ENCODE data around the gene EMP2. TPM values are rescaled to one million over a fixed set of nuclear protein-coding genes. Genes with fewer than 3 reads are reported as not detected.

EMP2 gene
- total RNA-seq, 4 donors from 2014 or later = 7.9 to 13.5 (median 11.7) TPM

DNA sequence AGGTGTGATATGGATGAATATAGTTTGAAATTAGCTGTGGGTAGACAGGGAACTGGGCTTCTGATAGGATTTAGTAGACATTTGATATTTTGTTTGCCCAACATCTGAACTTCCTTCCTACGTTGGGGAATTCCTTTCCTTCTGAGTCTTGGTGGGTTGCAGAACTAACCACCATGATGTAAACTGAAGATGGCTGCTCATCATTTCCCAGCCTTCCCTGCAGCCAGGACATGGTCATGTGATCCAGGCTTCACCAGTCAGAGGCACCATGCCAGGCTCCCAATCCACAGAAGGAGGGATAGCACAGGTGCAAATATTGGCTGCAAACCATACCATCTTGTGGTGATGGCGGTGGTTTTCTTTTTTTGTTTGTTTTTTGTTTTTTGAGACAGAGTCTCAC is 57.4 kb downstream of the EMP2 start:
- Histone ChIP-seq H3K27me3 (no peaks in the 10 kb centered on the region), H3K36me3 (no peaks in the 10 kb centered on the region), H3K9me3 (no peaks in the 10 kb centered on the region), H3K27ac (no peak overlapping the region), H3K4me3 (no peak overlapping the region), H3K4me1 (peaks cover 0 to 6% of the 10 kb centered on the region in 2 donors)
- no peak for DNase-seq
- in situ Hi-C loops (cut with MboI; ENCODE audit: low sequenced_read_pairs in 4 of 4) (loop anchor here (5.0 to 25.0 kb wide), 5 partner anchors 52 to 1961 kb away; no protein-coding TSS in a partner anchor), intact Hi-C loops (cut with DNase I; ENCODE audit: low total_unique reads) (no loop called here)
- TF ChIP-seq, protein P1, sequence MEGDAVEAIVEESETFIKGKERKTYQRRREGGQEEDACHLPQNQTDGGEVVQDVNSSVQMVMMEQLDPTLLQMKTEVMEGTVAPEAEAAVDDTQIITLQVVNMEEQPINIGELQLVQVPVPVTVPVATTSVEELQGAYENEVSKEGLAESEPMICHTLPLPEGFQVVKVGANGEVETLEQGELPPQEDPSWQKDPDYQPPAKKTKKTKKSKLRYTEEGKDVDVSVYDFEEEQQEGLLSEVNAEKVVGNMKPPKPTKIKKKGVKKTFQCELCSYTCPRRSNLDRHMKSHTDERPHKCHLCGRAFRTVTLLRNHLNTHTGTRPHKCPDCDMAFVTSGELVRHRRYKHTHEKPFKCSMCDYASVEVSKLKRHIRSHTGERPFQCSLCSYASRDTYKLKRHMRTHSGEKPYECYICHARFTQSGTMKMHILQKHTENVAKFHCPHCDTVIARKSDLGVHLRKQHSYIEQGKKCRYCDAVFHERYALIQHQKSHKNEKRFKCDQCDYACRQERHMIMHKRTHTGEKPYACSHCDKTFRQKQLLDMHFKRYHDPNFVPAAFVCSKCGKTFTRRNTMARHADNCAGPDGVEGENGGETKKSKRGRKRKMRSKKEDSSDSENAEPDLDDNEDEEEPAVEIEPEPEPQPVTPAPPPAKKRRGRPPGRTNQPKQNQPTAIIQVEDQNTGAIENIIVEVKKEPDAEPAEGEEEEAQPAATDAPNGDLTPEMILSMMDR (IDR thresholded peaks at IDR 0.05 in 4 of 5, conservative IDR thresholded peaks at IDR 0.05 in 1 of 5) = no peak
- no peak for TF ChIP-seq POLR2A (IDR thresholded peaks at IDR 0.05)
- ATAC-seq = no peak

DNA sequence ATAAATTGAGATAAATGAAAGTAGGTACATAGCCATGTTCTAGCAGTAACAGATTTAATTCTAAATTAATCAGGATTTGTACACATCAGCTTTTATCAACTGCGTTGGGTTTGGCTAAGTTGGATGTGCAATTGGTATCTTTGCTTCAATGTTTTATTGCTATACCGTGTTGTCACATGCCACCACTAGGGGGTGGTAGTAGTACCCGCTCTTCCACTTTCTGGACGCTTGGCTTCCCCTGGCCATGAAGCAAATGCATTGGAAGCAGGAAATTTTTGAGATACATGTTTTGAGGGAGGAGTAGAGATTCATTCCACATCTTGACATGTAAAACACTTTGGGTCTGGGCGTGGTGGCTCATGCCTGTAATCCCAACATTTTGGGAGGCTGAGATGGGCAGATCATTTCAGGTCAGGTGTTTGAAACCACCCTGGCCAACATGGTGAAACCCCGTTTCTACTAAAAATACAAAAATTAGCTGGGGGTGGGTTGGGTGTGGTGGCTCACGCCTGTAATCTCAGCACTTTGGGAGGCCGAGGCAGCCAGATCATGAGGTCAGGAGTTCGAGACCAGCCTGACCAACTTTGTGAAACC is 58.6 kb downstream of the EMP2 start:
- TF ChIP-seq POLR2A (IDR thresholded peaks at IDR 0.05) = no peak
- TF ChIP-seq, protein P1 (IDR thresholded peaks at IDR 0.05 in 4 of 5, conservative IDR thresholded peaks at IDR 0.05 in 1 of 5) = peak; percentile 64 to 83 (median 75)
- DNase-seq (peak; percentile 29 to 42), ATAC-seq (peak; percentile 70 to 86)
- in situ Hi-C loops (cut with MboI; ENCODE audit: low sequenced_read_pairs in 4 of 4) (loop anchor here (5.0 to 25.0 kb wide), 5 partner anchors 53 to 1959 kb away; no protein-coding TSS in a partner anchor), intact Hi-C loops (cut with DNase I; ENCODE audit: low total_unique reads) (loop anchor here (2.0 kb wide), 1 partner anchor 57 kb away; no protein-coding TSS in a partner anchor)
- Histone ChIP-seq H3K9me3 (no peaks in the 10 kb centered on the region), H3K4me1 (no peaks in the 10 kb centered on the region), H3K36me3 (no peaks in the 10 kb centered on the region), H3K27ac (no peak overlapping the region), H3K27me3 (no peaks in the 10 kb centered on the region), H3K4me3 (no peak overlapping the region)

DNA sequence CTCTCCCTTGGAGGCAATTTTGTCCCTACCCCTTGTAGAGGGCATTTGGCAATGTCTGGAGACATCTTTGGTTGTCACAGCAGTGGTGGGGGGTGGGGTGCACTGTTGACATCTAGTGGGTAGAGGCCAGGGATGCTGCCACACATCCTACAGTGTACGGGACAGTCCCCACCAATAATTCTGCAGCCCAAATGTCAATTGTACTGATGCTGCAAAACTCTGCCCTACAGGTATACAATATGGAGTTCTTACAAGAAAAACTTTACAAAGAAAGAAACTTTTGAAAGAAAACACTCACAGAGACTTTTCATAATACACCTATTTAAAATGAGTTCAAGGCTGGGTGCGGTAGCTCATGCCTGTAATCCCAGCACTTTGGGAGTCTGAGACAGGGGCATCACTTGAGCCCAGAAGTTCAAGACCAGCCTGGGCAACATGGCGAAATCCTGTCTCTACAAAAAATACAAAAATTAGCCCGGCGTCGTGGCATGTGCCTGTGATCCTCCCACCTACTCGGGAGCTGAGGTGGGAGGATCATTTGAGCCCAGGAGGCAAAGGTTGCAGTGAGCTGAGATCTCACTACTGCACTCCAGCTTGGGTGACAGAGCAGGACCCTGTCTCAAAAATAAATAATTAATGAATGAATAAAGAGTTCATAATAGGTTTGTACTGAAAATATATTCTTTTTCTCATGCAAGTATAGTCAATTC is 59.4 kb downstream of the EMP2 start:
- H3K27me3 ChIP-seq = no peaks in the 10 kb centered on the region
- intact Hi-C loops (cut with DNase I; ENCODE audit: low total_unique reads) = loop anchor here (2.0 kb wide), 1 partner anchor 58 kb away; no protein-coding TSS in a partner anchor
- no peaks in the 10 kb centered on the region for H3K9me3 ChIP-seq
- no peak overlapping the region for H3K27ac ChIP-seq
- H3K4me3 ChIP-seq = no peak overlapping the region
- ATAC-seq = no peak
- TF ChIP-seq POLR2A (IDR thresholded peaks at IDR 0.05) = no peak
- TF ChIP-seq, protein P1 (IDR thresholded peaks at IDR 0.05 in 4 of 5, conservative IDR thresholded peaks at IDR 0.05 in 1 of 5) = no peak
- no peak for DNase-seq
- no peaks in the 10 kb centered on the region for H3K4me1 ChIP-seq
- in situ Hi-C loops (cut with MboI; ENCODE audit: low sequenced_read_pairs in 4 of 4) = loop anchor here (5.0 to 25.0 kb wide), 5 partner anchors 54 to 1959 kb away; no protein-coding TSS in a partner anchor
- no peaks in the 10 kb centered on the region for H3K36me3 ChIP-seq

DNA sequence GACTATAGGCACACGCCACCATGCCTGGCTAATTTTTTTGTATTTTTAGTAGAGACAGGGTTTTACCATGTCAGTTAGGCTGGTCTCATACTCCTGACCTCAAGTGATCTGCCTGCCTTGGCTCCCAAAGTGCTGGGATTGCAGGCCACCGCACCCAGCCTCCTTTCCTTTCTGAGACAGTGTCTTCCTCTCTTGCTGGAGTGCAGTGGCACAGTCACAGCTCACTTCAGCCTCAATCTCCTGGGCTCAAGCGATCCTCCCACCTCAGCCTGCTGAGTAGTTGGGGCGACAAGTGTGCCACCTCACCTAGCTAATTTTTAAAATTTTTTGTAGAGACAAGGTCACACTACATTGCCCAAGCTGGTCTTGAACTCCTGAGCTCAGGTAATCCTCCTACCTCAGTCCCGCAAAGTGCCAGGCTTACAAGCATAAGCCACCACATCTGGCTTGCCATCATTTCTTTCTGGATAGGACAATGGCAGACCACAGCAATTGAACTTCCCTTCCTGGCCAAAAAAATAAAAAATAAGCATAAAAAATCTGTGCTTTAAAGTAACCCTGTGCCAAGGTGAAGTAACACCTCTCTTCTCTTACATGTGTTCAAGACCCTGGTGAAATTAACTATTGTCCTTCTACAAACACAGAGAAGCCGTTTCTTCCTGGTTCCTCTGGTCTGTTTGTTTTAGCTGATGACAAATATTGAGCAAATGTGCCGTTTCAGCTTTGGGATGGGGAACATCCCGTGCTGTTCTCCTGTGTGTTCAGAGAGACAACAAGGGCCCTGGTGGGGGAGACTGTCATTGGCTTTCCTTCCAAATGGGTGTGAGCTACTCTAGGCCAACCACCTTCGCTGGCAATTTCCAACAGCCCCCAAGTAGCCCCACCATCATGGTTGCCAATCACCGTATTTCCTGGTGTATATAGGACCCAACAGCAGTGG is 60.2 kb downstream of the EMP2 start:
- Histone ChIP-seq H3K4me3 (no peak overlapping the region), H3K36me3 (no peaks in the 10 kb centered on the region), H3K4me1 (peaks cover 3 to 4% of the 10 kb centered on the region in 2 donors), H3K27ac (no peak overlapping the region), H3K27me3 (no peaks in the 10 kb centered on the region), H3K9me3 (no peaks in the 10 kb centered on the region)
- TF ChIP-seq, protein P1 (IDR thresholded peaks at IDR 0.05 in 4 of 5, conservative IDR thresholded peaks at IDR 0.05 in 1 of 5) = no peak
- no peak for TF ChIP-seq POLR2A (IDR thresholded peaks at IDR 0.05)
- in situ Hi-C loops (cut with MboI; ENCODE audit: low sequenced_read_pairs in 4 of 4) (loop anchor here (5.0 to 25.0 kb wide), 8 partner anchors 55 to 1958 kb away; no protein-coding TSS in a partner anchor), intact Hi-C loops (cut with DNase I; ENCODE audit: low total_unique reads) (loop anchor here (2.0 kb wide), 1 partner anchor 59 kb away; no protein-coding TSS in a partner anchor)
- ATAC-seq (peak in 1 of 2 donors; percentile 34), DNase-seq (no peak)
